Effector memory CD8-positive, alpha-beta T cell (primary cell): ENCODE measurements around the gene CTNS.
A peak's percentile ranks its signal among the peaks of the same experiment; 100 is the strongest.

Source experiments
- ATAC-seq: fragments of 150-1000 bp; cut with Tn5 transposase; replicated peaks from 2 replicates; pipeline ENCODE4 v1.10.0; 2021; ENCODE audit warnings: mild to moderate bottlenecking, moderate library complexity
- DNase-seq, 3 experiments: peaks; one replicate each; pipeline ENCODE4 v3.0.0; 2021
- H3K27ac Mint-ChIP-seq, 2 donors: one replicate each; pipeline ENCODE4 v1.8.0; 2022; ENCODE audit warnings: mild to moderate bottlenecking in 2 of 2, mixed read lengths in 2 of 2, moderate library complexity in 2 of 2
- H3K27me3 Mint-ChIP-seq, 2 donors: one replicate each; pipeline ENCODE4 v1.8.0; 2022; ENCODE audit warnings: mixed read lengths in 2 of 2
- H3K36me3 Mint-ChIP-seq: one replicate; pipeline ENCODE4 v1.8.0; 2022; ENCODE audit warnings: mild to moderate bottlenecking, moderate library complexity, mixed read lengths; ENCODE audit not compliant: insufficient read depth
- H3K4me1 Mint-ChIP-seq, 2 donors: one replicate each; pipeline ENCODE4 v1.8.0; 2022; ENCODE audit warnings: low read depth in 2 of 2, mixed read lengths in 2 of 2
- H3K4me3 Mint-ChIP-seq, 2 donors: one replicate each; pipeline ENCODE4 v1.8.0; 2022; ENCODE audit warnings: mild to moderate bottlenecking in 2 of 2, mixed read lengths in 2 of 2, moderate library complexity in 2 of 2
- H3K9me3 Mint-ChIP-seq, 2 donors: one replicate each; pipeline ENCODE4 v1.8.0; 2022; ENCODE audit warnings: mixed read lengths in 2 of 2

CTNS gene

DNA sequence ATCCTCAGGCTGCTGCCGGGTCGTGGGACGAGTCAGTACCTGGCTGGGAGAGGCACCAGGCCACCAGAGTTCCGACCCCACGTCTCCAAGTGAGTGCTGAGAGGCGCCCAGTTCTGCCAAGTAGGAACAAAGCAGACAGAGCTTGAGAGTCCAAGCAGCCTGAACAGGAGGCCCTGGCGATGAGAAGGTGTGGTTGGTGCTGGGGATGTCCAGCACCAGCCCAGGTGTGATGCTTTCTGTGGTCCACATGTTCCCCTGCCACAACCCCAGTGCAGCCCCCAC lies 21.0 kb downstream of the CTNS start:
- ATAC-seq (no peak), DNase-seq (no peak)
- H3K36me3 Mint-ChIP-seq = no peaks in the 10 kb centered on the region
- H3K27ac Mint-ChIP-seq = no peak overlapping the region
- H3K4me1 Mint-ChIP-seq = no peaks in the 10 kb centered on the region
- H3K4me3 Mint-ChIP-seq = no peak overlapping the region
- no peaks in the 10 kb centered on the region for H3K9me3 Mint-ChIP-seq
- no peaks in the 10 kb centered on the region for H3K27me3 Mint-ChIP-seq

DNA sequence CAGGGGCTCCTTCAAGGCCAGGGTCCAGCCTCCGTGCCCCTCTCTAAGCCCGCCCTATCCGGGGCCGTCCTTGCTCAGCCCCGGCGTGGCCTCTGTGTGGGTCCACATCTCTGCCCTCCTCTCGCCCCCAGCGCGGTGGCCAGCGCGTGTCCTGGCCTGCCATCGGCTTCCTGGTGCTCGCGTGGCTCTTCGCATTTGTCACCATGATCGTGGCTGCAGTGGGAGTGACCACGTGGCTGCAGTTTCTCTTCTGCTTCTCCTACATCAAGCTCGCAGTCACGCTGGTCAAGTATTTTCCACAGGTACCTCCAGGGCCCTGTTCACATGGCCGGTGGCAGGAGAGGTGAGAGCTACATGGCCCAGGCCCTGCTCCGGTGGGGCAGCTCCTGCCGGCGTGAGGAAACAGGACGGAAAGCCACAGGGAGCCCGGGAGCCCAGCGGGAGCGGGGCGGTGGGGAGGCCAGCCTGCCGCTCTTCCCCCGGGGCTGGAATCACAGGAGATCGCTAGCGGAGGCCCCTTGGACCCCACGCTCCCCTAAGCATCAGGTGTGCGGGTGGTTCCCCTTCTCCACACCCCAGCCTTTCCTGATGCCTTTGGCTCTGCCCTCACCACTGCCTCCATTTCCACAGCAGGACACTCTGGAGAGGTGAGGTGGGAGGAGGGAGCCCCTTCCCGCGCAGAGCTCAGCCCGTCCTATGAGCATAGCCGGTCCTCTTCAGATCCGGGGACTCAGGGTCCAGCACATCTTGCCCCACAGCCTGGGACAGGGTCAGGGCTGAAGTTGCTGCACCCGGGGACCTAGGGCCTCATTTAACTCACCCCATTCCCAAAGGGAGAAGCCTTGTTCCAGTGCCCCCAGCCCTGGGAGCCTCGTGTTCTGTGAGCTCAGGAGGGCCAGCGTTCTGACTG lies 21.6 kb downstream of the CTNS start:
- ATAC-seq (no peak), DNase-seq (no peak)
- H3K4me1 Mint-ChIP-seq = no peaks in the 10 kb centered on the region
- H3K9me3 Mint-ChIP-seq = no peaks in the 10 kb centered on the region
- H3K36me3 Mint-ChIP-seq = no peaks in the 10 kb centered on the region
- H3K27ac Mint-ChIP-seq = no peak overlapping the region
- H3K4me3 Mint-ChIP-seq = no peak overlapping the region
- no peaks in the 10 kb centered on the region for H3K27me3 Mint-ChIP-seq

DNA sequence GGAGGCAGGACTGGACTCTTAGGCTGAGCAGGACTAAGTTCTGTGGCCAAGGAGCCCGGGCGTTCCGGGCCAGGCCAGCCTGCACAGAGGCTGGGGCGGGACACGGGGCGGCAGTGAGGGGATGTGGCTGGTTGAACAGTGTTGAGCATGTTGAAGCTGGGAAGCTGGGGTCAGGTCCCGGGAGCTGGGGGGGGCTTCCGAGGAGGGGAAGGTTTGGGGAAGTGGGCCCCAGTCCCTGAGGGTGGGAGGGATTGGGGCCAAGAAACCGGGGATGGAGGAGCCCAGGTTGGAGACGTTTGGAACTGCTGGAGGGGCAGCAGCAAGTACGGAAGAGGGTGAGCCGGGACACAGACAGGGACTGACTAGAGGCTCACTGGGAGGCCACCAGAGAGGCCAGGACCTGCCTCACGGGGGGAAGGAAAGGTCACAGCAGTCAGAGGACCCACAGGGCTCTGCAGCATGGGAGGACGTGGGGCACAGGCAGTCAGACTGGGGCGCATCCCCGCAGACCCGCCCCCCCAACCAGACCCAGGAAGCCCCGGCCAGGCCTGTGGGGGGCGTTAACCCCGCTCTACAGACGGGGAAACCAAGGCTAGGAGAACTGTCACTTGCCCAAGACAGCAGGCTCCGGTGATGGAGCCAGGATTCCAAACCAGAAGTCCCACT lies 22.4 kb downstream of the CTNS start:
- Mint-ChIP-seq H3K27ac (no peak overlapping the region), H3K27me3 (no peaks in the 10 kb centered on the region), H3K36me3 (no peaks in the 10 kb centered on the region), H3K9me3 (no peaks in the 10 kb centered on the region), H3K4me3 (no peak overlapping the region), H3K4me1 (no peaks in the 10 kb centered on the region)
- no peak for ATAC-seq
- DNase-seq = no peak

GRCh38 chr17:3659541-3660111 lies 23.1 kb downstream of the CTNS start:
- no peak for ATAC-seq

DNA sequence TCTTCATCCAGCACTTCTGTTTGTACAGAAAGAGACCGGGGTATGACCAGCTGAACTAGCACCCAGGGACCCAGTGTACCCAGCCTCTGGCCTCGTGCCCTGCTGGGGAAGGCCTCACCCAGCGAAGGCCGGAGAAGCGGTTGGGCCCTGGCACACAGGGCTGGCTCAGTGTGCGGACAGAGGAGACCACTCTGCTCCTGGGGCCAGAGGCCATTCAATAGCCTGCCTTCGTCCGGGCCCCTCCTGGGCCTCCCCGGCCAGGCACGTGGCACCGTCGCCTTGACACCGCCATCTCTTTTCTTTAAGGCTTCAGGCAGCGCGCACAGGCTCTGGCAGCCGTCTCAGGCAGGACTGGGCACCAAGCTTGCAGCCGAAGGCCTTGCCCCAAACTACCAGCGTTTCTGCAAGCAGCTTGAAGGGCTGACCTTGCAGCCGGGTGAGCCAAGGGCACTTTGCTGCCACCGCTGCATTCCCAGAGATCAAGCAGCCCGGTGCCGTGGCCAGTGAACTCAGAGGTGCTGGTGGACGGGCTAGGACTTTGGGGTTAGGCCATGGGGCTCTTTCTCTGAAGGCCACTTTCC lies 23.8 kb downstream of the CTNS start:
- Mint-ChIP-seq H3K4me1 (no peaks in the 10 kb centered on the region), H3K36me3 (no peaks in the 10 kb centered on the region), H3K27me3 (no peaks in the 10 kb centered on the region), H3K9me3 (no peaks in the 10 kb centered on the region), H3K27ac (no peak overlapping the region), H3K4me3 (no peak overlapping the region)
- DNase-seq (no peak), ATAC-seq (no peak)

More at GRCh38 chr17:3659541-3660111, 23.1 kb downstream of the CTNS start:
- Mint-ChIP-seq H3K27ac (no peak overlapping the region), H3K9me3 (no peaks in the 10 kb centered on the region), H3K36me3 (no peaks in the 10 kb centered on the region), H3K27me3 (no peaks in the 10 kb centered on the region), H3K4me1 (no peaks in the 10 kb centered on the region), H3K4me3 (no peak overlapping the region)
- no peak for DNase-seq

DNA sequence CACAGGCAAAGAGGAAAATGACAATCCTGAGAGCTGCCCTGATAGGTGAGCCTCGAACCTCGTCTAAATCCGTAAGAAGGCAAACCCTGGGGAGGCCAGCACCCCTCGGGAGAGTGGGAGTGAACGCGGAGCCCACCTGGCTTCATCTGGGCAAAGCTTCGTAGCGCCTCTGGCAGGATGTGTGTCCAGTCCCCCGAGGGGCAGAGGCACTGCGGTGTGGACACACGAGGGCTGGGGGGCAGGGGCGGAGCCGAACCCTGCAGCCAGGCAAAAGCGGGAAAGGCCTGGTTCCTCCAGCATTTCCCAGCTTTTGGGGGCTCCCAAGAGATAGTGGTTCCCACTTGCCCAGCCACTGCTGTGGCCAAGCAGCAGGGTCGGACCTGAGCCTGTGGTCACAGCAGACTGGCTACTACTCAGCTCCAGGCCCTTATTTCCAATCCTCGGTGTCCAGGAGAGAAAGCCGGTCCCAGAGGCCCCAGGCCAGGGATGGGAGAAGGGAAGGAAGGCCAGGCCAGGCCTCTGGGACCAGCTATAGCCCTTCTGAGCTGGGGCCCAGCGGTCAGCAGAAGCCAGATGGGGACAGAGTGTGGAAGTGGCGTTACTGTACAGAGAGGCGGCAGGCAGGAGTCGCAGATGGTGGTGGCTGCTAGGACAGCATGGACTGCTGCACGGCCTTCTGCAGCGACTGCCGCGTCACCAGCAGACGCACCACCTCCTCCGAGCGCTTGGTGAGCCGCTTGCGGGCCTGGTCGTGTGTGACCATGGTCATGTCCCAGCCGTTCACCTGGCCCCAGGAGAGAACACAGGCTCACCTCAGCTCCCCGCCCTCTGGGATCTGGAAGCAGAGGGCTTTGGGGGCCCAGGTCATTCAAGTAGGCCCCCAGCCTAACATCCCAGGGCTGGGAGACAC lies 26.8 kb downstream of the CTNS start:
- ATAC-seq = no peak
- Mint-ChIP-seq H3K27me3 (no peaks in the 10 kb centered on the region), H3K4me3 (no peak overlapping the region)

GRCh38 chr17:3665834-3666233 lies 29.3 kb downstream of the CTNS start:
- no peaks in the 10 kb centered on the region for H3K9me3 Mint-ChIP-seq
- H3K27me3 Mint-ChIP-seq = no peaks in the 10 kb centered on the region
- DNase-seq (no peak), ATAC-seq (no peak)
- H3K4me3 Mint-ChIP-seq = peak overlapping the region; percentile 50
- peaks cover 21% of the 10 kb centered on the region for H3K36me3 Mint-ChIP-seq
- peak overlapping the region in 1 of 2 donors; percentile 13 for H3K27ac Mint-ChIP-seq
- H3K4me1 Mint-ChIP-seq = peaks cover 19 to 24% of the 10 kb centered on the region in 2 donors

More for the DNA sequence above, 26.8 kb downstream of the CTNS start:
- DNase-seq = no peak
- H3K27ac Mint-ChIP-seq = no peak overlapping the region
- peaks cover 2% of the 10 kb centered on the region for H3K36me3 Mint-ChIP-seq
- H3K9me3 Mint-ChIP-seq = no peaks in the 10 kb centered on the region
- H3K4me1 Mint-ChIP-seq = peaks cover 11 to 12% of the 10 kb centered on the region in 2 donors

- Mint-ChIP-seq H3K27ac (no peak overlapping the region), H3K27me3 (no peaks in the 10 kb centered on the region), H3K9me3 (no peaks in the 10 kb centered on the region), H3K4me3 (peak overlapping the region; percentile 5 to 50), H3K4me1 (peaks cover 19 to 24% of the 10 kb centered on the region in 2 donors), H3K36me3 (peaks cover 26% of the 10 kb centered on the region)
- DNase-seq = no peak
- no peak for ATAC-seq
Observed at GRCh38 chr17:3666516-3666915, 30.0 kb downstream of the CTNS start.

- Mint-ChIP-seq H3K9me3 (no peaks in the 10 kb centered on the region), H3K36me3 (peaks cover 26% of the 10 kb centered on the region), H3K4me1 (peaks cover 19 to 24% of the 10 kb centered on the region in 2 donors), H3K27ac (peak overlapping the region; percentile 78 to 95), H3K4me3 (peak overlapping the region; percentile 94), H3K27me3 (no peaks in the 10 kb centered on the region)
- ATAC-seq = no peak
- no peak for DNase-seq
Observed at GRCh38 chr17:3667366-3668278, 31.1 kb downstream of the CTNS start.

DNA sequence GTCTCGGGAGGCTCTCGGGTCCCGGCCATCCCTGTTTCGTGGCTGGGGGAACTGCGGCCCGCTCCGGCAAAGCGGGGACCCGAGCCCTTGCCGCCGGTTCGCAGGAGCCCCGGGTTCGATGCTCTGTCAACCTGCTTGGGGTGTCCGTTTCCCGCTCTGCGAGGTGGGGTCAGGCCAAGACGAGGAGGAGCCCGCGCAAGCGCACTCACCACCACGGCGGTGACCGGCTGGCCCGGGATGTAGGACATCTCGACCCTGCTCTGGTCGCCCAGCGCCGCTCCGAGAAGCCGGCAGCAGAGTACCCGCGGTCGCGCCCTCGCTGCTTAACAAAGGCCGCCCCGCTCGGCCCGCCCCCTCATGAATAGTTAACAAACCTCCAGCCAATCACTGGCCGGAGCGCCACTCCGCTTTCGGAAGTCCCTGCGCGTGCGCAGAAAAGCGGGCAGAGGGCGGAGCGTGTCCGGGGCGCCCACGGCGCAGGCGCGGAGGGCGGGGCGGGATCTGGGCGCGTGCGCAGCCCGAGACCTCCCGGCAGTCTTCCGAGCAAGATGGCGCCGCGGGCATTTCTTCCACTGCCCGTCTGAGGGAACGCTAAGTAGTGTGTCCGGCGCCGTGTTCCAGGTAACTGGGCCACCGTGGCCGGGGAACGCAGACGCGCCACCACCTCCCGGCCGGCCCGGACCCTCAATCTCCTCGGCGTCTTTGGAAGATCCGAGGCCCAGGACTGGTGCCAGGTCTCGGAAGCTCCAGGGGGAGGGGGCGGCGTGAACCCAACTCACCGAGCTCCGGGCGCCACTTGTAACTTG lies 31.9 kb downstream of the CTNS start, which contains the start of the genes EMC6 and TAX1BP3:
EMC6 (plus strand) TSS at position 534 of the 806 bp plus-strand sequence. CDS start 335 bp downstream, outside the sequence.
TAX1BP3 (minus strand) TSS at position 300 of the 806 bp plus-strand sequence; CDS start at position 248, 52 bp downstream.
- DNase-seq = peak; percentile 98 to 100 (median 100)
- Mint-ChIP-seq H3K27me3 (no peaks in the 10 kb centered on the region), H3K36me3 (peaks cover 26% of the 10 kb centered on the region), H3K4me1 (peaks cover 19 to 24% of the 10 kb centered on the region in 2 donors), H3K27ac (peak within 1 kb of the TSS; percentile 91 to 95), H3K4me3 (peak within 1 kb of the TSS; percentile 94), H3K9me3 (no peaks in the 10 kb centered on the region)
- peak; percentile 96 for ATAC-seq

DNA sequence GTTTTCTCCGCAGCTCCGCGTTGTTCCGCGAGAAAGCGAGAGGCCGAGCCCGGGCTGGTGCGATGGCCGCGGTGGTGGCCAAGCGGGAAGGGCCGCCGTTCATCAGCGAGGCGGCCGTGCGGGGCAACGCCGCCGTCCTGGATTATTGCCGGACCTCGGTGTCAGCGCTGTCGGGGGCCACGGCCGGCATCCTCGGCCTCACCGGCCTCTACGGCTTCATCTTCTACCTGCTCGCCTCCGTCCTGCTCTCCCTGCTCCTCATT lies 32.5 kb downstream of the CTNS start:
- Mint-ChIP-seq H3K36me3 (peaks cover 26% of the 10 kb centered on the region), H3K4me1 (peaks cover 19 to 24% of the 10 kb centered on the region in 2 donors), H3K4me3 (peak overlapping the region; percentile 94), H3K27me3 (no peaks in the 10 kb centered on the region), H3K27ac (peak overlapping the region; percentile 91 to 95), H3K9me3 (no peaks in the 10 kb centered on the region)
- ATAC-seq (no peak), DNase-seq (no peak)
